HepG2 (cell line): ENCODE measurements around the gene KIF15. TPM values are rescaled to one million over a fixed set of nuclear protein-coding genes. Genes with fewer than 3 reads are reported as not detected.

Source experiments
- MTERF4 ChIP-seq: sonication (generic); formaldehyde crosslinking; IDR thresholded peaks from 2 replicates; pipeline ENCODE4 v1.8.0; 2023; ENCODE audit warnings: mild to moderate bottlenecking, missing genetic modification reagents
- PHF21A ChIP-seq: sonication (generic); formaldehyde crosslinking; IDR thresholded peaks from 2 replicates; pipeline ENCODE4 v1.5.0; 2020; ENCODE audit warnings: mild to moderate bottlenecking, missing genetic modification reagents
- POLR2AphosphoS5 ChIP-seq: IDR thresholded peaks from 2 replicates; pipeline ENCODE4 v1.6.1; 2012; ENCODE audit warnings: low read depth, low read length
- ZNF577 ChIP-seq: sonication (generic); formaldehyde crosslinking; IDR thresholded peaks from 2 replicates; pipeline ENCODE4 v1.4.0; 2020; ENCODE audit warnings: mild to moderate bottlenecking, low read depth, missing genetic modification reagents, borderline replicate concordance
- ZNF609 ChIP-seq: sonication (generic); formaldehyde crosslinking; IDR thresholded peaks from 2 replicates; pipeline ENCODE4 v1.4.0; 2020; ENCODE audit warnings: mild to moderate bottlenecking, missing genetic modification reagents, borderline replicate concordance
- ZNF646 ChIP-seq: sonication (generic); formaldehyde crosslinking; IDR thresholded peaks from 2 replicates; pipeline ENCODE4 v1.9.0; 2021; ENCODE audit warnings: mild to moderate bottlenecking, missing genetic modification reagents
- ZNF891 ChIP-seq: sonication (generic); formaldehyde crosslinking; IDR thresholded peaks from 2 replicates; pipeline ENCODE4 v1.5.0; 2020; ENCODE audit warnings: mild to moderate bottlenecking, missing genetic modification reagents
- polyA plus RNA-seq, 8 experiments: library from polyadenylated mRNA; depleted of rRNA in 3 of 8; stranded (reverse) in 7 of 8; unstranded in 1 of 8; fragments of >200 nt; fragmentation: Illumina TruSeq in 4 of 8; extraction: Trizol in 4 of 8; gene quantifications; 2 replicates each; pipeline versions ENCODE4 v1.2.1 to v1.2.3, GENCODE V29; 2011 to 2016; ENCODE audit warnings: low read depth in 4 of 8, missing spikeins in 1 of 8, mixed read lengths in 1 of 8; ENCODE audit not compliant: insufficient read depth in 1 of 8
- total RNA-seq, 5 experiments: library from RNA; depleted of rRNA; stranded (reverse); fragments of >200 nt; fragmentation: Illumina TruSeq; extraction: Trizol; gene quantifications; 2 replicates each; pipeline ENCODE4 v1.2.3, GENCODE V29; 2016; ENCODE audit warnings: low read depth in 1 of 5
- TF ChIP-seq, protein P1 (sequence below), 2 experiments: sonication (generic) in 1 of 2; formaldehyde crosslinking in 1 of 2; IDR thresholded peaks; 2 replicates each; pipeline versions ENCODE4 v1.6.1 to v1.9.0; 2014 to 2022; ENCODE audit warnings: antibody characterized with exemption in 1 of 2, borderline replicate concordance in 1 of 2, inconsistent platforms in 1 of 2, low read depth in 1 of 2, missing genetic modification reagents in 1 of 2

KIF15 gene
- total and polyA plus RNA-seq, 2 of the 13 experiments (the other 11 are each of a cell fraction or from before 2014, with no cell fraction given) = 4.8 to 33.8 TPM

DNA sequence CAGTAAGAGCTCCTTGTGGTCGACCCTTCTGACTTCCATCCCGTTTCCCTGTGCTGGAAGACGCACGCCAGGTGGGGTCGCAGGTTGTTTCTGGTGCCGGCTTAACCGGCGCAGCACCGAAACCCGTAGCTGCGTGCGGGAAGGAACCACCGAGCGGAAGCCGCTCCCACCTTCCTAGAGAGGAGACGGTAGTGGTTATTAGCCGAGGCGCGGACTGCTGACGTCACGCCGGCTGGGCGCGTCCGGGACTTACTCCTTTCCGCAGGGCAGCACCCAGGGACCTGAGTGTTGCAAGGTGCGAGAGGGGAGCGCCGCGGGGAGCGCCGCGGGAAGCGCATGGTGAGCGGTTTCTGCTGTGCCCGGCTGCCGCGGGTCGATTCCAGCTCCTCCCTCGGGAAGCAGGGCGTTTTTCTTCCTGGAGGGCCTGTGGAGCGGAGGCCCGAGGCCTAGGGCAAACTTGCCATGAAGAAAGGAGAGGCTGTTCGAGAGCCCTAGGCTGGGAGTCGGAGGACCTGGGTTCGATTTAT lies 32.1 kb upstream of the KIF15 start, which contains the start of gene ZNF501 (continued):
- TF ChIP-seq, protein P1, sequence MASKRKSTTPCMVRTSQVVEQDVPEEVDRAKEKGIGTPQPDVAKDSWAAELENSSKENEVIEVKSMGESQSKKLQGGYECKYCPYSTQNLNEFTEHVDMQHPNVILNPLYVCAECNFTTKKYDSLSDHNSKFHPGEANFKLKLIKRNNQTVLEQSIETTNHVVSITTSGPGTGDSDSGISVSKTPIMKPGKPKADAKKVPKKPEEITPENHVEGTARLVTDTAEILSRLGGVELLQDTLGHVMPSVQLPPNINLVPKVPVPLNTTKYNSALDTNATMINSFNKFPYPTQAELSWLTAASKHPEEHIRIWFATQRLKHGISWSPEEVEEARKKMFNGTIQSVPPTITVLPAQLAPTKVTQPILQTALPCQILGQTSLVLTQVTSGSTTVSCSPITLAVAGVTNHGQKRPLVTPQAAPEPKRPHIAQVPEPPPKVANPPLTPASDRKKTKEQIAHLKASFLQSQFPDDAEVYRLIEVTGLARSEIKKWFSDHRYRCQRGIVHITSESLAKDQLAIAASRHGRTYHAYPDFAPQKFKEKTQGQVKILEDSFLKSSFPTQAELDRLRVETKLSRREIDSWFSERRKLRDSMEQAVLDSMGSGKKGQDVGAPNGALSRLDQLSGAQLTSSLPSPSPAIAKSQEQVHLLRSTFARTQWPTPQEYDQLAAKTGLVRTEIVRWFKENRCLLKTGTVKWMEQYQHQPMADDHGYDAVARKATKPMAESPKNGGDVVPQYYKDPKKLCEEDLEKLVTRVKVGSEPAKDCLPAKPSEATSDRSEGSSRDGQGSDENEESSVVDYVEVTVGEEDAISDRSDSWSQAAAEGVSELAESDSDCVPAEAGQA (IDR thresholded peaks at IDR 0.05; ENCODE audit: low read depth) = peak; percentile 91
- TF ChIP-seq, protein P1 (CRISPR knock-in tag; IDR thresholded peaks at IDR 0.05; ENCODE audit: borderline replicate concordance) = no peak
- TF ChIP-seq ZNF609 = peak; percentile 49; the same call in 1 of the 2 replicates
- peak; percentile 85 for TF ChIP-seq ZNF891 (CRISPR knock-in tag)
- TF ChIP-seq POLR2AphosphoS5 = peak; percentile 61
- TF ChIP-seq MTERF4 (CRISPR knock-in tag) = 0 out of 2 replicates have a peak, but pooled peaks have one; percentile 57
- peak; percentile 61 for TF ChIP-seq PHF21A (CRISPR knock-in tag)
- TF ChIP-seq ZNF646 (CRISPR knock-in tag) = no peak
- no peak for TF ChIP-seq ZNF577 (CRISPR knock-in tag)
